K562 (cell line): ENCODE measurements around the gene ATXN7L2.

Experiments used
- ATF7 ChIP-seq: fragments of 450-650 bp; IDR thresholded peaks from 2 replicates; pipeline ENCODE4 v1.7.1; 2014; ENCODE audit warnings: mild to moderate bottlenecking, moderate library complexity
- EGR1 ChIP-seq: fragments of 450-650 bp; conservative IDR thresholded peaks from 2 replicates; pipeline ENCODE4 v1.6.1; 2017; ENCODE audit warnings: mild to moderate bottlenecking
- ETS2 ChIP-seq: IDR thresholded peaks from 2 replicates; pipeline ENCODE4 v1.6.1; 2016; ENCODE audit warnings: borderline replicate concordance, missing genetic modification characterization, mild to moderate bottlenecking, moderate library complexity, missing compliant biosample characterization; ENCODE audit not compliant: poor library complexity, severe bottlenecking
- POLR2A ChIP-seq: fragments of 450-650 bp; conservative IDR thresholded peaks from 2 replicates; pipeline ENCODE4 v1.6.1; 2016
- TF ChIP-seq, protein P1 (sequence below): sonication (generic); formaldehyde crosslinking; IDR thresholded peaks from 2 replicates; pipeline ENCODE4 v1.8.1; 2023; ENCODE audit warnings: mild to moderate bottlenecking, missing genetic modification reagents

DNA sequence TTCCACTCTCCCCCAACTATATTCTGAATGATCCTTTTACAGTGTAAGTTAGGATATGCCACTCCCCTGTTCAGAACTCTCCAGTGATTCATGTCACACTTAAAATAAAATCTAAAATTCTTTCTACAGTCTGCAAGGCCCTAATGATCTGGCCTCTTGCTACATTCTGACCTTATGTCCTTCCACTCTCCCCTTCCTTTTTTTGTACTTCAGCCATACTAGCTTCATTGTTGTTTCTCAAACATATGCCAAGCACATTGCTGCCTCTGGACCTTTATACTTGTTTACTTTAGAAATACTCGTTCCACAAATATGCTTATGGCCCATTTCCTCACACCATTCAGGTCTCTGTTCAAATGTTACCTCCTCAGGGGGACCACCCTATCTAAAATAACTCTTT lies 42.6 kb upstream of the ATXN7L2 start:
- TF ChIP-seq ETS2, result no peak
- TF ChIP-seq, protein P1, sequence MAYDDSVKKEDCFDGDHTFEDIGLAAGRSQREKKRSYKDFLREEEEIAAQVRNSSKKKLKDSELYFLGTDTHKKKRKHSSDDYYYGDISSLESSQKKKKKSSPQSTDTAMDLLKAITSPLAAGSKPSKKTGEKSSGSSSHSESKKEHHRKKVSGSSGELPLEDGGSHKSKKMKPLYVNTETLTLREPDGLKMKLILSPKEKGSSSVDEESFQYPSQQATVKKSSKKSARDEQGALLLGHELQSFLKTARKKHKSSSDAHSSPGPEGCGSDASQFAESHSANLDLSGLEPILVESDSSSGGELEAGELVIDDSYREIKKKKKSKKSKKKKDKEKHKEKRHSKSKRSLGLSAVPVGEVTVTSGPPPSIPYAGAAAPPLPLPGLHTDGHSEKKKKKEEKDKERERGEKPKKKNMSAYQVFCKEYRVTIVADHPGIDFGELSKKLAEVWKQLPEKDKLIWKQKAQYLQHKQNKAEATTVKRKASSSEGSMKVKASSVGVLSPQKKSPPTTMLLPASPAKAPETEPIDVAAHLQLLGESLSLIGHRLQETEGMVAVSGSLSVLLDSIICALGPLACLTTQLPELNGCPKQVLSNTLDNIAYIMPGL (CRISPR knock-in tag), result no peak
- TF ChIP-seq POLR2A, result no peak
- no peak for TF ChIP-seq ATF7
- no peak for TF ChIP-seq EGR1
